Suppressor macrophage treated with lipopolysaccharide for 4 hours (primary cell): ENCODE results near the gene MKNK1.
A peak's percentile ranks its signal among the peaks of the same experiment; 100 is the strongest.

Experiments
- DNase-seq: peaks from one replicate; pipeline ENCODE4 v3.0.0-alpha.2; 2020

Gene MKNK1

GRCh38 chr1:46618754-46619415 is 14.8 kb upstream of the MKNK1 start:
- DNase-seq, result peak; percentile 49

DNA sequence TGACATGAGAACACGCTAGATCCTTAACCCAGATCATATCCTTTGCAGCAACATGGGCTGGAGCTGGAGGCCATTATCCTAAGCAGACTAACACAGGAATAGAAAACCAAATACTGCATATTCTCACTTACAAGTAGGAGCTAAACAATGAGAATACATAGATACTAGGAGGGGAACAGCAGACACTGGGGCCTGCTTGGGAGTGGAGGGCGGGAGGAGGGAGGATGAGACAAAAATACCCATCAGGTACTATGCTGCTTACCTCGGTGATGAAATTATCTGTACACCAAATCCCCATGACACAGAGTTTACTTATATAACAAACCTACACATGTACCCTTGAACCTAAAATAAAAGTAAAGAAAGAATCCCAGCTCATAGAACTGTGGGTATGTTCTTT is 13.8 kb upstream of the MKNK1 start:
- DNase-seq, result no peak

- no peak for DNase-seq
Observed at GRCh38 chr1:46617108-46617800, 13.2 kb upstream of the MKNK1 start.

DNA sequence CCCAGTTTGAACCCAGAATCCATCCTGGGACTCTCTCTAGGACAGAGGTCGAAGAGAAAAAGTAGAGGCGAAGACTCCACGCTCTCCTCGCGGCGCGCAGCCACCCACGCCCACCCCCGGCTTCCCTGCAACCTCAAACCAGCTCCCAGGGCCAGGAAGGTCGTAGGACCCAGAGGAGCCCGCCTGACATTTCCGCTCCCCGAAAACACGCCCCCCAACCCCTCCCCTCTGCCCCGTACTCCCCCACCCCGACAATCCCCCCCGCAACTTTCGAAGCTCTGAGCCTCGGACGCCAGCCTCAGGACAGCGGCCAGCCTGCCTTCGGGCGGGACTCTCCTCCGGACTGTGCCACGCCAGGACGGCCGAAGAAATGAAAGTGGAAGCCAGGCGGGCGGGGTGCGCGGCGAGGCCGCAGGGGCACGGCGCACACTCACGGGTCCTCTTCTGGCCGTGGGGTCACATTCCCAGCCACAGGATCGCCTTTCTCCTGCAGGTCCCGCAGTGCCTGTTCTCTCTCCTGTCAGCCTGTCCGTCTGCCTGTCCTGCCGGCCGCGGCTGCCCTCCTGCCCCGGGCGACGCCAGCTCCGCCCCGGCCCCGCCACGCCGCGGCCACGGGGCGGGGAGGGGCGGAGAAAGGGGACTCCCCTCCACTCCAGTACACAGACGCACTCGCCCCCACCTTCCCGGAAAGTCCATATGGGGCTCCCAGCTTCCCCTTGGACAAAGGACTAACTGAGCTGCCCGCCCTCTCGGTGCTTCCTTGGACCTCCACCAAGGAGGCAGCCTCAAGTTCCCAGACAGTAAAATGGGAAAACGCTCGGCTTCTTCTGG is 12.4 kb upstream of the MKNK1 start, which contains the start of gene MOB3C:
TSS of gene MOB3C (minus strand) at position 535 of the 831 bp plus-strand sequence. CDS start 3,490 bp downstream, outside the sequence.
- peak; percentile 85 for DNase-seq

- no peak for DNase-seq
Observed at GRCh38 chr1:46615735-46616134, 11.7 kb upstream of the MKNK1 start.

GRCh38 chr1:46615088-46615487 is 11.0 kb upstream of the MKNK1 start:
- DNase-seq, result no peak

DNA sequence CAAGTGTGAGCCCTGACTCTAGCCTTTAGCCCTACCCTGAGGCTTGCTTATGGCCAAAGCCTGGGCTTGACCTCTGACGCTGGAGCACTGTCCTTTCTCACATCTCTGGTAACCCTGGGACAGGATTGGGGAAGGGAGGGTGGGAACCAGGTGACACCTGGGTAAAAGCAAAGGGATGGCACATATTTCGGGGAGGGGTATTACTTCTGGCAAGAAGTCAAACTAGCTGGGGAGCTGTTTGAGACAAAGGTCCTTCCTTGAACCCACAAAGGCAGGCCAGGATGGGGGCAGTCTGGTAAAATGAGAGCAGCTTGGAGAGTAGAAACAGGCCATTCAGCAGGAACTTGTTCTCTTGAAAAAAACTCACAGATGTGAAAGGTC is 10.5 kb upstream of the MKNK1 start:
- DNase-seq, result no peak

GRCh38 chr1:46613661-46614603 is 9.9 kb upstream of the MKNK1 start:
- peak; percentile 86 for DNase-seq

DNA sequence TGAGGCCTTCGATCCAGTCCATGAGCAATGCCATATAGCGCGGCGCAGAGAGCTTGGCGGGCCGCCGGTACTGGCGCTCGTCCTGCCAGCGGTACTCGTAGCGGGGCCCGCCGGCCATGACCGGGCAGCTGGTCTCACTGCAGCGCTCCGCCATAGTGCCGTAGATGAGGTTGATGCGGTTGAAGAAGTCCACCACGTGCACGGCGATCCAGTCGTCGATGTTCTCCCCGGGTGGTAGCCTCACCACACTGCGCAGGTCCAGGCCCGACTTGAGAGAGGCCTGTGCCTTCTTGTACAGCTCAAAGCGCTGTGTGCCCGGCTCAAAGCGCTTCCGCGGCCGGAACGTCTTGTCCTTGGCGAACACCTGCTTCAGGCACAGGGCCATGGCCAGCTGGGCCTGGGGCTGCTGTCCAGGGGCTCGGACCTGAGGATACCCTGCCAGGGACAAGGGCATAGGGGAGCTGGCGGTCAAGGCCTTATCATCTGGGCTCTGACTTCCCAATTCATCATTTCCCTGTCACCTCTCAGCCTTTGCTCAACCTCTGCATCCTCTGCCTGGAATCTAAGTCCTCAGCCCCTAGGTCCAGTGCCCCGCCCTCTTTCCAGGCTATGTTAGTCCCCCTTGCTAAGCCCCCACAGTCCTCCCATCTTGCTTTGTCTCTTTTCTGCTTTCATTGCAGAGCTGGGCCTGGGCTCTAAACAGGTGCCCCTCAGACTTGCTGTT is 9.0 kb upstream of the MKNK1 start:
- DNase-seq, result no peak

GRCh38 chr1:46611691-46612221 is 7.7 kb upstream of the MKNK1 start:
- peak; percentile 46 for DNase-seq

DNA sequence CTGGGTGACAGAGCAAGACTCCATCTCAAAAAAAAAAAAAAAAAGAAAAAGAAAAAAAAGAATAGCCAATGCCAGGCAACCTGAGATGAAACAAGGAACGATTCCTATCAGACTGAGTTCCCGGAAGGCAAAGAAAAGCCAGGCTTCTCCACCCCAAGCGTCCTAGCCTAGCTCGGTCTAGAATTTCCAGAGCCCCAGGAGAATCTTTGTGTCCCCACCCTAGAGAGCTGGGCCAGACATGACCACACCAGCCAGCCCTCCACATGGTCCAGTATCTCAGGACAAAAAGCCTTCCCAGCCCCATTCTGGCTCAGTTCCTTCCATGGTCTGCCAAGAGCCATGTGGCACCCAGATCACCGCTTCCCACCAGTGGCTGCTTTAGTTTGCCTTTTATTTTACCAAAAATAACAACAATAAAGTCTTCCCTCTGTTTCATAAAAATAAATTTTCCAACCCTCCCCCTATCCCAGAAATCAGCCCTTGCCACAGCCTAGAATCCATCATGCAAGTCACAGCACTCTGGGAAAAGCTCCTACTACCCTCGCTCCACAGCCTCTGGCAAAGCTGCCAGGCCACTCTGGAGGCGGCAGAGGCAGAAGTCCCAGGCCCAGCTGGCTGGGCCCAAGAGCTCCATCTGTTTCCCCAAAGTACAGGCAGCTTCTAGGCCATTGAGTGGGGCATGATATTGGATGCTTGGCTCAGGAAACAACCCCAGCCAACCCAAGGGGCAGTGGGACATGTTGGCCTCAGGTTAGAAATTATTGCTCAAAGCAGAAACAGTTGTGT is 3.5 kb upstream of the MKNK1 start:
- DNase-seq, result no peak

- no peak for DNase-seq
Observed at GRCh38 chr1:46606255-46606965, 2.3 kb upstream of the MKNK1 start.

DNA sequence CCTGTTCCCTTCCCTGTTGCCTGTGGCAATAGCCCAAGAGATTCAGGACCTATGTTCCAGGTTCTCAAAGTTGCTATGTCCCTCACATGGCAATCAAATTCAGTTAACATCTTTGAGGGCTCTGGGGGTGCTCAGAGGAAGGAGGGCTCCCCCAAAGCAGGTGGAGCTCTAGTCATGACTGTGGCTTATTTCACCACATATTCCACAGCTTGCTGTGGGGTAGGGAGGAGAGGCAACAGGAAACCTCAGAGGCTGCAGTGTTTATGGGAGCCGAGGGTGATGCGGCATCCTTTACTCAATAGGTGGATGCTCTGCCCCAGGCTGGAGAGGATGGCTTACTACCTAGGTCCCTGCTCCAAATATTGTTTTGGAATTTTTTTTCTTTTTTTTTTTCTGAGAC is 1.2 kb upstream of the MKNK1 start:
- no peak for DNase-seq

- DNase-seq, result no peak
Observed at GRCh38 chr1:46603481-46603857, 599 bp downstream of the MKNK1 start.

DNA sequence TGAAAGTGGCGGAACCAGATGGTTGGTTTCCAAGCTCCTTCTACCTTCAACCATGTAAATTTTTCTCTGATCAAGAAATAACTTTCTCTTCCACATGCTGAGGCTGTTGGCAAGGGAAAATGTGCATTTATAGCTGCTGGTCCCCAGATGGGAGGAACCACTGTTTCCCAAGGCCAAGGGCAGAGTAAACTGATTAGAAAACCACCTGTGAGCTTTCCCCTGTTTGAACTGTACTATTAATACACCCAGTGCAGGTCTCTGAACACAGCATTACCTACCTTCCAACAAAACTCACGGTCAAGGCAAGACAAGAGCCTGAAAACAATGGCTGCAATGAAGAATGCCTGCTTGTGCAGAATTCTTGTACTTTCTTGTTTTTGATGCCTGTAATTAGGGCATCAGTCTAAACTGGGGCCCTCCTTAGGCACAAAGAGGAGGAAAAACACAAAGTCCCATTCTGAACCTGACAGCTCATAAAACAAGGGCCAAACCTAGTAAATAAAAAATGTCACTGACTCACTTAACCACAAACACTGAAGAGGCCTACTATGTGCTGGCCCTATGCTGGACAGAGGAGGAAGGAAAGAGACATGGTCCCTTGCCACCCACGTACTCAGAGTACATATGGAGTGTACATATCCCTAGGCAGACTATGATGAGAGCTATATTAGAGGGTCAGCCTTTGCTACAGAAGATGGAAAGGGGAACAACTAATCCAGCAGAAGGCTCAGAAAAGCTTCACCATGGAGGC is 2.6 kb downstream of the MKNK1 start:
- DNase-seq, result no peak

- no peak for DNase-seq
Observed at GRCh38 chr1:46599059-46599970, 4.8 kb downstream of the MKNK1 start.

GRCh38 chr1:46596846-46597245 is 7.2 kb downstream of the MKNK1 start:
- no peak for DNase-seq

DNA sequence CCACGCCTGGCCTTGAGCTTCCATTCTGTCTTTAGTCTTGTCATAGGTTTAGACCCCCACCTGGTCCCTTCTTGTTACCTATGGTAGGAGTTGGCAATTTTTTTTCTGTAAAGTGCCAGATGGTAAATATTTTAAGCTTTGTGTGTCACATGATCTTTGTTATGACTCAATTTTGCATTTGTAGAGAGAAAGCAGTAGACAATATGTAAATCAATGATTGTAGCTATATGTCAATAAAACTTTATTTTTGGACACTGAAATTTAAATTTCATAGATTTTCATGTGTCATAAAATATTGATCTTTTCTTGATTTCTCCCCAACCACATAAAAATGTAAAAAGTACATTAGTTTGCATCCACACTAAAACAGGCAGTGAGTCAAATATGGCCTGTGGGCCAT is 8.0 kb downstream of the MKNK1 start:
- DNase-seq, result no peak
